GM19372 (cell line): ENCODE measurements around the gene LRRC27.
A peak's percentile ranks its signal among the peaks of the same experiment; 100 is the strongest.
"Not testable (repeated sequence)": the region's sequence is repeated elsewhere in the genome, so short reads cannot be mapped to it uniquely, and the experiment has no call there.

ENCODE experiments used
- ATAC-seq: cut with Tn5 transposase; IDR thresholded peaks from one replicate; pipeline ENCODE4 v1.9.1; 2021; ENCODE audit warnings: mild to moderate bottlenecking, low read depth, moderate library complexity; ENCODE audit not compliant: unreplicated experiment

The LRRC27 gene

GRCh38 chr10:132385721-132386418, 53.9 kb downstream of the LRRC27 start:
- no peak for ATAC-seq

- no peak for ATAC-seq
Measured at GRCh38 chr10:132386419-132386831, 54.4 kb downstream of the LRRC27 start.

- not testable (repeated sequence) for ATAC-seq
Measured at GRCh38 chr10:132386896-132387295, 54.9 kb downstream of the LRRC27 start.

- peak; percentile 51 for ATAC-seq
Measured at GRCh38 chr10:132387764-132388210, 55.8 kb downstream of the LRRC27 start.

GRCh38 chr10:132388891-132389432, 57.0 kb downstream of the LRRC27 start:
- no peak for ATAC-seq

GRCh38 chr10:132389433-132390169, 57.6 kb downstream of the LRRC27 start:
- no peak for ATAC-seq

- no peak for ATAC-seq
Measured at GRCh38 chr10:132390170-132390920, 58.4 kb downstream of the LRRC27 start.

- no peak for ATAC-seq
Measured at GRCh38 chr10:132390921-132391675, 59.1 kb downstream of the LRRC27 start.

GRCh38 chr10:132391676-132392020, 59.7 kb downstream of the LRRC27 start:
- no peak for ATAC-seq

GRCh38 chr10:132392184-132392800, 60.3 kb downstream of the LRRC27 start:
- ATAC-seq = no peak

GRCh38 chr10:132392811-132393694, 61.1 kb downstream of the LRRC27 start:
- ATAC-seq = no peak

- no peak for ATAC-seq
Measured at GRCh38 chr10:132393695-132394181, 61.7 kb downstream of the LRRC27 start.

GRCh38 chr10:132394201-132394811, 62.3 kb downstream of the LRRC27 start:
- no peak for ATAC-seq

- no peak for ATAC-seq
Measured at GRCh38 chr10:132394936-132395703, 63.1 kb downstream of the LRRC27 start.

- ATAC-seq = peak; percentile 21
Measured at GRCh38 chr10:132395704-132396493, 63.9 kb downstream of the LRRC27 start.

GRCh38 chr10:132396494-132397035, 64.6 kb downstream of the LRRC27 start:
- peak; percentile 45 for ATAC-seq
